H9 (cell line): ENCODE results near the gene ECE1. TPM values are rescaled to one million over a fixed set of nuclear protein-coding genes. Genes with fewer than 3 reads are reported as not detected.

ENCODE experiments used
- DNase-seq: peaks from one replicate; pipeline ENCODE4 v3.0.0-alpha.2; 2017
- H2AFZ ChIP-seq: one replicate; pipeline ENCODE4 v1.6.1; 2013; ENCODE audit warnings: mild to moderate bottlenecking, low read length, control low read depth, moderate library complexity
- H2AK5ac ChIP-seq: 2 replicates; pipeline ENCODE4 v1.6.1; 2013; ENCODE audit warnings: low read length, control low read depth, mixed read lengths; ENCODE audit not compliant: insufficient read length
- H2BK120ac ChIP-seq: one replicate; pipeline ENCODE4 v1.6.1; 2013; ENCODE audit warnings: low read depth, mild to moderate bottlenecking, low read length, control low read depth, inconsistent platforms; ENCODE audit not compliant: poor library complexity, severe bottlenecking
- H2BK12ac ChIP-seq: 2 replicates; pipeline ENCODE4 v1.6.1; 2013; ENCODE audit warnings: low read length, control low read depth, mixed read lengths, low read depth; ENCODE audit not compliant: insufficient read length
- H2BK15ac ChIP-seq: 2 replicates; pipeline ENCODE4 v1.6.1; 2013; ENCODE audit warnings: low read depth, low read length, control low read depth
- H2BK20ac ChIP-seq: one replicate; pipeline ENCODE4 v1.6.1; 2013; ENCODE audit warnings: low read depth, mild to moderate bottlenecking, low read length, control low read depth, inconsistent platforms; ENCODE audit not compliant: poor library complexity, severe bottlenecking
- H2BK5ac ChIP-seq: 2 replicates; pipeline ENCODE4 v1.6.1; 2013; ENCODE audit warnings: low read length, control low read depth, mixed read lengths; ENCODE audit not compliant: insufficient read length
- H3K14ac ChIP-seq: 2 replicates; pipeline ENCODE4 v1.6.1; 2013; ENCODE audit warnings: low read length, control low read depth; ENCODE audit not compliant: insufficient read depth
- H3K18ac ChIP-seq: 2 replicates; pipeline ENCODE4 v1.6.1; 2013; ENCODE audit warnings: low read depth, mild to moderate bottlenecking, mixed read lengths, low read length, control low read depth; ENCODE audit not compliant: insufficient read length
- H3K23ac ChIP-seq: 2 replicates; pipeline ENCODE4 v1.6.1; 2013; ENCODE audit warnings: low read length, control low read depth, mixed read lengths, low read depth; ENCODE audit not compliant: insufficient read length
- H3K23me2 ChIP-seq: 2 replicates; pipeline ENCODE4 v1.6.1; 2013; ENCODE audit warnings: low read depth, mild to moderate bottlenecking, mixed read lengths, low read length, control low read depth; ENCODE audit not compliant: insufficient read length, poor library complexity, severe bottlenecking
- H3K27ac ChIP-seq: 2 replicates; pipeline ENCODE4 v1.5.1; 2013; ENCODE audit warnings: low read length, control low read depth, mixed read lengths, low read depth; ENCODE audit not compliant: insufficient read length
- H3K27me3 ChIP-seq: 2 replicates; pipeline ENCODE4 v1.6.1; 2013; ENCODE audit warnings: low read length, control low read depth, inconsistent platforms; ENCODE audit not compliant: insufficient read depth
- H3K4ac ChIP-seq: 2 replicates; pipeline ENCODE4 v1.6.1; 2013; ENCODE audit warnings: low read depth, mild to moderate bottlenecking, control low read depth, inconsistent platforms, low read length, moderate library complexity
- H3K4me1 ChIP-seq: 2 replicates; pipeline ENCODE4 v1.6.1; 2013; ENCODE audit warnings: low read length, control low read depth, inconsistent platforms; ENCODE audit not compliant: insufficient read depth
- H3K4me2 ChIP-seq: 2 replicates; pipeline ENCODE4 v1.6.1; 2013; ENCODE audit warnings: low read length, control low read depth, mixed read lengths; ENCODE audit not compliant: insufficient read length, insufficient read depth
- H3K56ac ChIP-seq: 2 replicates; pipeline ENCODE4 v1.6.1; 2013; ENCODE audit warnings: low read depth, mild to moderate bottlenecking, mixed read lengths, low read length, control low read depth; ENCODE audit not compliant: insufficient read length
- H3K79me1 ChIP-seq: 2 replicates; pipeline ENCODE4 v1.6.1; 2013; ENCODE audit warnings: low read depth, mild to moderate bottlenecking, moderate library complexity, low read length, control low read depth, inconsistent platforms; ENCODE audit not compliant: insufficient read depth, poor library complexity, severe bottlenecking
- H3K79me2 ChIP-seq: 2 replicates; pipeline ENCODE4 v1.6.1; 2013; ENCODE audit warnings: low read length, control low read depth, inconsistent platforms; ENCODE audit not compliant: insufficient read depth
- H3K9ac ChIP-seq: 2 replicates; pipeline ENCODE4 v1.6.1; 2013; ENCODE audit warnings: low read length, control low read depth, mixed read lengths; ENCODE audit not compliant: insufficient read length; ENCODE audit errors: extremely low read depth
- H3K9me3 ChIP-seq: one replicate; pipeline ENCODE4 v1.6.1; 2013; ENCODE audit warnings: low read depth, low read length, inconsistent platforms; ENCODE audit not compliant: control insufficient read depth
- H3T11ph ChIP-seq: one replicate; pipeline ENCODE4 v1.6.1; 2013; ENCODE audit warnings: mild to moderate bottlenecking, low read length, control low read depth, inconsistent platforms
- H4K20me1 ChIP-seq: one replicate; pipeline ENCODE4 v1.6.1; 2013; ENCODE audit not compliant: control insufficient read depth, insufficient read length, insufficient read depth
- H4K5ac ChIP-seq: 2 replicates; pipeline ENCODE4 v1.6.1; 2013; ENCODE audit warnings: low read depth, mild to moderate bottlenecking, mixed read lengths, low read length, control low read depth; ENCODE audit not compliant: insufficient read length
- H4K8ac ChIP-seq: replicated peaks from 2 replicates; pipeline ENCODE4 v1.6.1; 2013; ENCODE audit warnings: low read length, control low read depth, mixed read lengths, low read depth; ENCODE audit not compliant: insufficient read length
- H4K91ac ChIP-seq: 2 replicates; pipeline ENCODE4 v1.6.1; 2013; ENCODE audit warnings: low read depth, mild to moderate bottlenecking, moderate library complexity, mixed read lengths, low read length, control low read depth; ENCODE audit not compliant: insufficient read length
- H3K27ac Mint-ChIP-seq, 3 experiments: 2 replicates in 2 of 3; 3 replicates in 1 of 3; pipeline ENCODE4 v1.8.0; 2020 to 2021; ENCODE audit warnings: mixed read lengths in 3 of 3, mild to moderate bottlenecking in 1 of 3, moderate library complexity in 1 of 3
- H3K27me3 Mint-ChIP-seq: 2 replicates; pipeline ENCODE4 v1.8.0; 2021; ENCODE audit warnings: low read depth, mild to moderate bottlenecking, moderate library complexity, mixed read lengths
- H3K36me3 Mint-ChIP-seq, 3 experiments: 2 replicates in 2 of 3; 3 replicates in 1 of 3; pipeline ENCODE4 v1.8.0; 2020 to 2021; ENCODE audit warnings: low read depth in 3 of 3, mixed read lengths in 3 of 3; ENCODE audit not compliant: insufficient read depth in 1 of 3
- H3K4me1 Mint-ChIP-seq, 2 experiments: 2 replicates each; pipeline ENCODE4 v1.8.0; 2020; ENCODE audit warnings: mixed read lengths in 2 of 2
- H3K4me3 Mint-ChIP-seq, 2 experiments: 2 replicates in 1 of 2; 3 replicates in 1 of 2; pipeline ENCODE4 v1.8.0; 2020 to 2021; ENCODE audit warnings: mild to moderate bottlenecking in 2 of 2, mixed read lengths in 2 of 2, moderate library complexity in 1 of 2
- H3K9me3 Mint-ChIP-seq, 2 experiments: 2 replicates in 1 of 2; 3 replicates in 1 of 2; pipeline ENCODE4 v1.8.0; 2020; ENCODE audit warnings: mild to moderate bottlenecking in 2 of 2, mixed read lengths in 2 of 2, moderate library complexity in 1 of 2
- CTCF ChIP-seq: fragments of 200-600 bp; sonication (generic); conservative IDR thresholded peaks from 3 replicates; pipeline ENCODE4 v1.8.0; 2021; ENCODE audit warnings: antibody characterized with exemption, mild to moderate bottlenecking
- whole genome bisulfite sequencing: extraction: QIAGEN DNeasy Blood & Tissue Kit; methylation state at CpG from one replicate; pipeline ENCODE4 v1.1.7; 2013; ENCODE audit warnings: missing lambda C conversion rate, low lambda C conversion rate, mixed read lengths; ENCODE audit not compliant: insufficient read length; ENCODE audit errors: extremely low coverage; 5-methylcytosine and 5-hydroxymethylcytosine counted together
- total RNA-seq: library from RNA; stranded (reverse); gene quantifications from 2 replicates; pipeline ENCODE4 v1.2.1, GENCODE V29; 2021

The ECE1 gene
- total RNA-seq, 1 experiment from 2014 or later, result 31.1 TPM

GRCh38 chr1:21294266-21294989, 4.2 kb upstream of the ECE1 start:
- Histone ChIP-seq H3K56ac (no peak overlapping the region), H2AFZ (no peak overlapping the region), H2BK12ac (no peak overlapping the region), H3K79me2 (no peaks in the 10 kb centered on the region; the same call in 1 of the 2 replicates), H2BK120ac (no peak overlapping the region), H3K4me2 (no peak overlapping the region), H3K4me1 (no peaks in the 10 kb centered on the region), H3K9me3 (no peaks in the 10 kb centered on the region), H3K27ac (no peak overlapping the region), H3K79me1 (no peaks in the 10 kb centered on the region), H4K20me1 (no peaks in the 10 kb centered on the region), H2BK5ac (no peak overlapping the region), H2AK5ac (no peak overlapping the region), H4K5ac (no peak overlapping the region), H2BK15ac (no peak overlapping the region), H2BK20ac (no peak overlapping the region), H3K27me3 (no peaks in the 10 kb centered on the region), H3K18ac (no peak overlapping the region), H3K9ac (no peak overlapping the region), H3K23me2 (peaks cover 5% of the 10 kb centered on the region), H3K4ac (no peak overlapping the region), H4K91ac (no peak overlapping the region), H4K8ac (no peak overlapping the region), H3K23ac (no peak overlapping the region), H3T11ph (no peak overlapping the region), H3K14ac (no peak overlapping the region)
- Mint-ChIP-seq H3K4me1 (peaks cover 25 to 37% of the 10 kb centered on the region in 2 experiments), H3K27me3 (no peaks in the 10 kb centered on the region), H3K4me3 (peak overlapping the region in 1 of 2 experiments; percentile 13; a peak in 1 of 5 replicates), H3K9me3 (no peaks in the 10 kb centered on the region), H3K27ac (peak overlapping the region in 2 of 3 experiments; percentile 35 to 77; a peak in 2 of 7 replicates), H3K36me3 (no peaks in the 10 kb centered on the region)
- no peak for DNase-seq
- no peak for TF ChIP-seq CTCF
- no CpG with 5 or more reads among the region's 13 CpGs for WGBS
